H7 (cell line): ENCODE data around the gene LIPM. TPM values are rescaled to one million over a fixed set of nuclear protein-coding genes. Genes with fewer than 3 reads are reported as not detected.

ENCODE experiments used
- DNase-seq: peaks from one replicate; pipeline ENCODE4 v3.0.0; 2012
- H3K27me3 ChIP-seq: 2 replicates; pipeline ENCODE4 v1.6.0; 2011; ENCODE audit warnings: mild to moderate bottlenecking, low read length; ENCODE audit not compliant: control insufficient read depth, insufficient read depth
- H3K36me3 ChIP-seq: replicated peaks from 2 replicates; pipeline ENCODE4 v1.5.1; 2011; ENCODE audit warnings: low read length; ENCODE audit not compliant: control insufficient read depth, insufficient read depth
- H3K4me3 ChIP-seq: 2 replicates; pipeline ENCODE4 v1.5.1; 2011; ENCODE audit warnings: low read depth, mild to moderate bottlenecking, control low read depth, low read length, moderate library complexity; ENCODE audit not compliant: insufficient read depth
- total RNA-seq: library from RNA; depleted of rRNA; stranded (reverse); fragments of >200 nt; shearing (Covaris generic); gene quantifications from 2 replicates; pipeline ENCODE4 v1.2.3, GENCODE V29; 2014

LIPM gene
- total RNA-seq, 1 experiment from 2014 or later = not detected

DNA sequence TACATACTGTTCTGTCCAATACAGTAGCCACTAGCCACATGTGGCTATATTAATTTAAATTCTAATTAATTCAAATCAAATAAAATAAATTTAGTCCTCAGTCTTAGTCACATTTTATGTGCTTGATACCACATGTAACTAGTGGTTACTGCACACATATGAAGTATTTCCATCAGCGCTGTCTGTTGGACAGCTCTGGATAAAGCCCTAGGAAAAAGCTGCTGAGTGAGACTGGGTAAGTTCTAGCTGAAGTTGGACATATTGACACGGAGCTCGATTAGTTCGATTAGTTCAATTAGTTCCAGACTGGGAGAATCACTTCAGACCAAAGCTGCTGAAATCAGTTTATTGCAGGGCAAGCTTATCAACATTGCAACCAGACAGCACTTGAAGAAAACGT, 15.1 kb upstream of the LIPM start:
- Histone ChIP-seq H3K27me3 (no peaks in the 10 kb centered on the region), H3K4me3 (no peak overlapping the region), H3K36me3 (no peaks in the 10 kb centered on the region)
- no peak for DNase-seq

DNA sequence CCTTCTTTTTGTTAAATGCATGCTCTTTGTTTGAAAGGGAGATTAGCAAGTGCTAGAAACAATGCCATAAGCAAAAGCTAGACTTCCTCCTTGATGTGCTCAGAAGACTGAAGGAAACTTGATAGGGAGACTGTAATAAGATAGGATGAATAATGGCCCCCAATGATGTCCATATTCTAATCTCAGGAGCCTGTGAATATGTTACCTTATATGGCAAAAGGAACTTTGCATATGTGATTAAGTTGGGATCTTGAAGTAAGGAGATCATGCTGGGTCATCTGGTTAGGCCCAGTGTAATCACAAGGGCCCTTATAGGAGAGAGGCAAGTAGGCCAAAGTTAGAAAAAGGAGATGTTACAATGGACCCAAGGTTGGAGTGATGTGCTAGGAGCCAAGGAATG, 13.6 kb upstream of the LIPM start:
- H3K4me3 ChIP-seq = no peak overlapping the region

DNA sequence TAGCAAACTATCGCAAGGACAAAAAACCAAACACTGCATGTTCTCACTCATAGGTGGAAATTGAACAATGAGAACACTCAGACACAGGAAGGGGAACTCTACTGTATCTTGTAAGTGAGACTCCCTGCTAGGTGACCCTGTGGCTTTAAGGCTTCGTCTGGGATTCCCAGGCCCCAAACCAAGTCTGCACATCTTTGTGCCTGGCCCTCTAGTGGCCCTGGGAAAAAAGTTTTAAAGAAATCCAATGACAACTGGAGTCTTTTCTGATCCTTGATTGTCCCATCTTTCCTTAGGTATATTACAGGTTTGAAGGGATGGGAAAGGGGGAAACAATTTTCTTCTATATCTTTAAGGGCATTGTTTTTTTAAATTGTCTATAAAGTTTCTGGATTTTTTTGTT, 10.6 kb upstream of the LIPM start:
- H3K36me3 ChIP-seq = no peaks in the 10 kb centered on the region
- DNase-seq = peak; percentile 11
- no peak overlapping the region for H3K4me3 ChIP-seq
- no peaks in the 10 kb centered on the region for H3K27me3 ChIP-seq

More for the DNA sequence above, 13.6 kb upstream of the LIPM start:
- no peak for DNase-seq
- H3K36me3 ChIP-seq = no peaks in the 10 kb centered on the region
- H3K27me3 ChIP-seq = no peaks in the 10 kb centered on the region

DNA sequence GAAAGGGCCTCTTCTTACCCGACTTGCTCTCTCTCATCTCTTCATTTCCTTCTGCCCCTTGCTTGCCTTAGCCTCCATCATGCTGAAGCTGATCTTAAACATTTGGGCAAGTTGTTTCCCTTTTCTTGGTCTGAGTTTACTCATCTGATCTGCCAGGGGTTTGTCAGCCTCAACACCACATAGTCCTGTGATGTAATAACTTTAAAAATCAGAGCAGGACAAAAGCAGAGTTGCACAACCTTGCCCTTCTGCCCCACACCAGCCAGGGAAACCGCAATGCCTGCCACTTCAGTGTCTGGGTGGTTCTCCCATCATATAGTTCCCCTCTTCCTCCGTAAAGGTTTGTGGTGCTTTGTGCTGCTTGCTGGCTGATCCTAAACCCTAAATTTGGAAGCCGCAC, 9.9 kb upstream of the LIPM start:
- Histone ChIP-seq H3K4me3 (no peak overlapping the region), H3K36me3 (no peaks in the 10 kb centered on the region), H3K27me3 (no peaks in the 10 kb centered on the region)
- no peak for DNase-seq

DNA sequence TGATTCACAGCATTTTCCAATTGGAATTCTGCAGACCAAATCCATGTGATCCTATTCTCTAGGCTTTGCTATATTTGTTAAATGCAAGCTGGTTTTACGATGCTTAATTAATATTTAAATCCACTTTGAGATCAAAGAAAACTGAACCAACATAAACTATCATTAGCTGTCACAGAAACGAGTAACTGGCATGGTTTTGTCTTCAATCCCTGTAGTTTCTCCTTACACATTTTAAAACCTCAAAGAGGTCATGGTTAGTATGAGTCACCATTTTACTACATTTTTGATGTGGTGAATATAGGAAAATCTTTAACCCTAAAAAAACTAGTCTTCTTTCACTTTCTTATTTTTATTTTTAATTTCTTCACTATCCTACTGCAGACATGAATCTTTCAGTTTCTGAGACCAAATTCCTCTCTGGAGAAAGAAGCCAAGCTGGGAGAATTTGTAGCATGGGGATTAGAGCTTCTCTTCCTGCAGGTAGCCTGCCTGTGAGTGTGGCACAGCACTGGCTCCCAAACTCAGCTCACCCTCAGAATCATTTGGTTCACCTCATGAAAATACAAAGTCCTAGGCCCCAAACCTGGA, 8.7 kb upstream of the LIPM start:
- DNase-seq = no peak
- H3K27me3 ChIP-seq = no peaks in the 10 kb centered on the region
- no peaks in the 10 kb centered on the region for H3K36me3 ChIP-seq
- no peak overlapping the region for H3K4me3 ChIP-seq

DNA sequence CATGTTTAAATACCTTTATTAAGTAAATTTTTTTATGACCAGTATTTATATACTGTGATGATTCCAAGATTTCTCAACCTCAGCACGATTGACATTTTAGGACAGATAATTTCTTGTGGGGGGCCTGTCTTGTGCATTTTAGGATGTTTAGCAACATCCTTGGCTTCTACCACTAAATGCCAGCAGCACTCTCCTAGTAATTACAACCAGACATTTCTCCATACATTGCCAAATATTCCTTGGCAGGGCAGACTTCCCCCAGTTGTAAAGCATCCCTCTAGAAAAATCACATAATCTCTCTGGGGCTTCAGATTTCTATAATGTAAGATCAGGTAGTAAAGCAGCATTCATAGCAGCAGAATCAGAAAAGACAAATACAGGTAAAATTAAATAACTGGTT, 7.8 kb upstream of the LIPM start:
- no peaks in the 10 kb centered on the region for H3K36me3 ChIP-seq

DNA sequence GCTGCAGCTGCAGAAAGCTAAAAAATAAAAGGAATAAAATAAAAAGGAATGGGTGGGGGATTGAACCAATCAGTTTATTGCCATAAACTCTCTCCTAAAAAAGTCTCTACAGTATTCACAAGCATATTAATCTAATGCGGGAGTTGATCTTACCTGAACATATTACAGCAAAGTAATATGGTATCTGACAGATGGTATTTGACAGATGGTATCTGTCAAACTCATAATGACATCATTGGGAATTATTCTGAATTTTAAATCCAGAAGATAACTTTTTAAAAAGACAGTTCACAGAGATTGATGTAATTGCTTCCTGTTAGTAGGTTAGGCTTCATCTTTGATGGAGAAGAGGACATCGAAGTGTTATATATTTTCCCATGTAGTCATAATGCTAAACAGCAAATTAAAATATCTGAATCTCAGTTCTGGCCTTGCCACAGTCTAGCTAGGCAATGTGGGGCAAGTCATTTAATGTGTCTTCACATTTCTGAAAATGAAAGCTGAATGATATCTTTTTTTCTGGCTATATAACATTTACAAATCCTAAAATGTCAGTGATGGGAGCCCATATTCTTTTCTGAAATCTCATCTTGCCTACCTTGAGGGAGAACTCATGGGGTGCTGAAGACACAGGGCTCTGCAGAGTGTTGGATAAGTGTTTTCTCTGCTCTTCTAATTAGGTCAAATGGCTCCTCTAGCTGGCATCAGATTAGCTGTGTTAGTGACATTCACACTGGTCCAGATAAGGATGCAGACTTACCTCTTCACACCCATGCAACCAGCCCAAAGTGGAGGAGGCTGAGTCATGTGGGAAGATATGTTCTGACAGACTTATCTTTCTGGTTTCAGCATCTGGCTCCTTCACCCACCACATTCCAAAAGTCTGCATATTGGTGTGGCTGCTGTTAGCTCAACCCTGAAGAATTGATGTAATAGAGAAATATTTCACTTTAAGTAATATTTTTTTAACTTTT, 2.1 kb upstream of the LIPM start:
- DNase-seq = no peak
- no peak overlapping the region for H3K4me3 ChIP-seq
- H3K27me3 ChIP-seq = no peaks in the 10 kb centered on the region
- H3K36me3 ChIP-seq = no peaks in the 10 kb centered on the region

More for the DNA sequence above, 7.8 kb upstream of the LIPM start:
- no peaks in the 10 kb centered on the region for H3K27me3 ChIP-seq
- no peak overlapping the region for H3K4me3 ChIP-seq
- no peak for DNase-seq

DNA sequence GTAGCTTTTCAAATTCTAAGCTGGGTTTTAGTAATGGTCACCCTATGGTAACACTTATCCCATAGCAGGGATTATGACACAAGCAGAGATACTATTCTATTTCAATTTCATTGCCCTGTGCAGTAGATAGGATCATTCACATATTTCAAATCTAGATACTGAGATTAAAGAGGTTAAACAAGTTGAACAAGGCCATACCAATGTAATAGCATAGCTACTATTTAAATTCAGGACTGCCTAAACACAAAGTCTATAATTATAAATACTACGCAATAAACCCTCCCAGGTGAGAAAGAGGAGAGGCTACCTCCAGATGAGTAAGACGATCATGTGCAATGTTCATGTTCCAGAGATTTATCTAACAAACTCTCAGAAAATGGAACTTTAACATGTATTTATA, 1.1 kb downstream of the LIPM start:
- H3K4me3 ChIP-seq = no peak overlapping the region
- no peak for DNase-seq
- no peaks in the 10 kb centered on the region for H3K27me3 ChIP-seq
- H3K36me3 ChIP-seq = no peaks in the 10 kb centered on the region

DNA sequence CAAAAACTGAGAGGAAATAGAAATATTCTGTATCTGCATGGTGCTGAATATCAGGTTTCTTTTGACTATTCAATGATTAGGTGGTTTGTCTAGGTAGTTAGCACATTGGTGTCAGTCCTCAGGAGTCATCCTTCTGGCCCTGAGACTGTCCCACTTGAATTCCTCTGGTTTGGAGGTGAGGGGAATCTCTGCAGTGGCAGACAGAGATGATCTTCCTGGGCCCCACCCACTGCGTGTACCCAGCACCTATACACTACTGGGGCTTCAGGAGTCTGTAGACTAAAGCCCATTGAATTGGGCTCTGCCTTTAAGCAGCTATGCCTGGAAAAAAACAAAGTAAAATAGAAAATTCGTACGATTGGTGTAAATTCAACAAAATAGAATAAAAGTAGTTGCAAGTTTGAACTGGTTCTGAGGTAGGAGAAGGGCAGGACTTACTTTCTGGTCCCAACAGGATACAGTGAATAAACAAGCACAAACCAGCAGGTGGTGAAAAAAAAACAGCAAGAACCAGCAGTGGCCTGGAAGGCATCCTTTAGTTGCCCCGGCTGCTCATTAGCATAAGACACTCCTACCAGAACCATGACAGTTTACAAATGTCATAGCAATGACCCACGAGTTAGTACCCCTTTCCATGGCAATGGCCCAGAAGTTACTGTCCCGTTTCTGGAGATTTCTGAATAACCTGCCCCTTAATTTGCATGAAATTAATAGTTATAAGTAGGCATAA, 1.7 kb downstream of the LIPM start:
- H3K4me3 ChIP-seq = no peak overlapping the region
- H3K36me3 ChIP-seq = no peaks in the 10 kb centered on the region
- H3K27me3 ChIP-seq = no peaks in the 10 kb centered on the region
- DNase-seq = no peak

DNA sequence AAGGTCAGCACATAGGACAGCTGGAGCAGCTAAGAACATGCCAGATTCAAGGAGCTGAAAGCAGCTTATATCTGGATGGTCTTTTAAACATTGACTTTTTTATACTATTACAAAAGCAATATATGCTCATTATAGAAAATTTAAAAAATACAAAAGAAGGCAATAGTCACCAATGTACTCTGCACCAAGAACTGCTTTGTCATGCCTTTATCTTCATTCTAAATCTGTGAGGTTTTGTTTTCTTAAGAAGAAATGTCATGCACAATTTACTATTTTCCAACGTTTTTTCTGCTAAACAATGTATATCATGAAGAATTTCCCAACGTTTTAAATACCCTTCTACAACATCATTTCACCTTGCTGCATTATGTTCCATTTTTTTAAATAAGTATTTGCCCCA, 2.8 kb downstream of the LIPM start:
- Histone ChIP-seq H3K4me3 (no peak overlapping the region), H3K36me3 (no peaks in the 10 kb centered on the region), H3K27me3 (no peaks in the 10 kb centered on the region)
- DNase-seq = no peak

DNA sequence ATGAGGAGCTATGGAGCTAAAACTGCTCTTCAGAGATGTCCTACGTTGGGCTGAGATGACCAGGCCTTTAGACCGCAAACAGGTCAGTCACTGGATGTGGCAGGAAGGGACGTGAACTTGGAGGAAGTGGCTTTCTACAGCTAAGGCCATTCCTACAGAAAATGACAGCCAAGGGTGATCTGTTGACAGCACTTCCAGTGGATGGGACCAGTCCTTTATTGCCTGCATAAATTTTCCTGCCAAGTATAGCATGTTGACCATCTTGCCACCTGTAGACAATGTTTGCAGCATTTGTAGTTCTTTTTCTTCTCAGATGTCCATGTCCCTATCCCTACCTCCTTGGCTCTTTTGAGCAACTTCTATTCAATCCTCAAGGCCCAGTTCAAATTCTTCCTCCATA, 3.4 kb downstream of the LIPM start:
- no peaks in the 10 kb centered on the region for H3K36me3 ChIP-seq
- no peak for DNase-seq
- H3K4me3 ChIP-seq = no peak overlapping the region
- no peaks in the 10 kb centered on the region for H3K27me3 ChIP-seq

DNA sequence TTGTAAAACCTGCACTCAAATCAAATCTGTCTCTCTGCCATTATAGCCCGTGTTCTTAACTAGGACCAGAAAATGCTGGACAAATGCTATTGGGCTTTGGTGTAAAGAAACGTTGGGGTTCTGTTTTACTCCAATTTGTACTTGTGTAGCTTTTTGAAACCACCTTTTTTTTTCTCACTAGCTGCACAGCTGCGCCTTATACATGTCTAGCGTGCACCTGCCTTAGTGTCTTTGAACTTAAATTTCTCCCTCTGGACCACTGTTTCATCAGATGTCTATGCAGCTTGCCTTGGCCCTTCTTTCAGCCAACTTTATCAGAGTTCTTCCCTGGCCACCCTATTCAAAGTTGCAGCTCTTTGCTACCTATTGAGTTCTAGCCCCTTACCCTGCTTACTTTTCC, 7.1 kb downstream of the LIPM start:
- H3K27me3 ChIP-seq = no peaks in the 10 kb centered on the region
- DNase-seq = no peak
- H3K4me3 ChIP-seq = no peak overlapping the region
- no peaks in the 10 kb centered on the region for H3K36me3 ChIP-seq

DNA sequence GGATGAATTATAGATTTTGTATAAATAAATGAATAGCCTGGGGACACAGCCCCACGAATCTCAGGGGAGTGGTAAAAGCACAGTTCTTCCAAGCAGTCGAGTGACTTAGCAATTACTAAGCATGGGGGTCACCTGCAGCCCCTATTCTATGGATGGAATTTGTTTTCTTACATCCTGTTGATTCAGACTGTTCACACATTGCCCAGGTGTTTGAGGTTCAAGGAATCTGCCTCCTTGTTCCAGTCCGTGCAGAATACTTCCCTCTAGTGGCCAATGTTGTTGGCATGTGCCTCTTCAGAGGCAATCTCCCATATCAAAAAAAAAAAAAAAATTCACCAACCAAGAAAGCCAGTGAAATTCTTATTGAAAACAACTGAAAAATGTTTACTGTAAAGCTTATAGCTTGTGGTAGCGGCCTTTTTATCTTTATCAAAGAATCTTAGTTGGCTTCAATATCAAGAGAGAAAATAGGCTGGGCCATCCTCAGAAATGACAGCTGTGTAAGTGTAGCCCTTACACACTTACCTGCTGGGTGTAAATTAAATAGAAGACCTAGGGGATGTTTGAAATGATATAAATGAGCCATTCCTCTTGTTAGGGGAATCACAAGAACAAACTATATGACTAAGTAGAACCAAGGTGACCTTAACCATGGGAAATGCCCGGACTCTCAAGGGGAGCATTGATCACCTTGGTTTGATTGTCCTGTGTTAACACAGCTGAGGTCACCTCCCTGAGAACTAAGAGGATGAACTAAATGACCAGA, 7.8 kb downstream of the LIPM start:
- DNase-seq = peak; percentile 16
- Histone ChIP-seq H3K27me3 (no peaks in the 10 kb centered on the region), H3K36me3 (no peaks in the 10 kb centered on the region), H3K4me3 (no peak overlapping the region)

DNA sequence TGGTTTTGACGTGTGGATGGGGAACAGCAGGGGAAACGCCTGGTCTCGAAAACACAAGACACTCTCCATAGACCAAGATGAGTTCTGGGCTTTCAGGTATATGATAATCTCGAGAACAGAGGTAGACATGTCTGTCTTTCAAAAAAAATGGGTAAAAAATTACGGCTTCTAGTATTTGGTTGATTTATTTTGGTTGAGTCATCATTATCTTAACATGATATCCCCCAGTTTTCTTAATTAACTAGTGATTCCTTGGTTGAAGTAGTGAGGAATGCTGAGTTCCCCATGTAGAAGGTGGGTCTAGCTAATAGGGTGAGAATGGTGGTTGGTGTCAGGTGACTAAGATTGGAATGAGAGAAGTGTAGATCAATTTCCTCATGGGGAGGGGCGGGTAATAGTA, 10.7 kb downstream of the LIPM start:
- Histone ChIP-seq H3K4me3 (no peak overlapping the region), H3K36me3 (no peaks in the 10 kb centered on the region), H3K27me3 (no peaks in the 10 kb centered on the region)
- DNase-seq = no peak
